SKM-1 (cell line): ENCODE data around the gene ELN.

Source experiments
- DNase-seq: peaks from one replicate; lab custom pipeline; 2025; ENCODE audit not compliant: unreplicated experiment; lab: John Stamatoyannopoulos, UW

ELN gene

GRCh38 chr7:74059681-74060588 is 32.0 kb downstream of the ELN start:
- no peak for DNase-seq

- DNase-seq, result no peak
Observed at GRCh38 chr7:74061840-74062539, 34.0 kb downstream of the ELN start.

- no peak for DNase-seq
Observed at GRCh38 chr7:74063223-74063641, 35.3 kb downstream of the ELN start.

- no peak for DNase-seq
Observed at GRCh38 chr7:74063646-74064045, 35.7 kb downstream of the ELN start.

GRCh38 chr7:74064696-74065095 is 36.7 kb downstream of the ELN start:
- DNase-seq, result no peak

- DNase-seq, result no peak
Observed at GRCh38 chr7:74066626-74067025, 38.7 kb downstream of the ELN start.

DNA sequence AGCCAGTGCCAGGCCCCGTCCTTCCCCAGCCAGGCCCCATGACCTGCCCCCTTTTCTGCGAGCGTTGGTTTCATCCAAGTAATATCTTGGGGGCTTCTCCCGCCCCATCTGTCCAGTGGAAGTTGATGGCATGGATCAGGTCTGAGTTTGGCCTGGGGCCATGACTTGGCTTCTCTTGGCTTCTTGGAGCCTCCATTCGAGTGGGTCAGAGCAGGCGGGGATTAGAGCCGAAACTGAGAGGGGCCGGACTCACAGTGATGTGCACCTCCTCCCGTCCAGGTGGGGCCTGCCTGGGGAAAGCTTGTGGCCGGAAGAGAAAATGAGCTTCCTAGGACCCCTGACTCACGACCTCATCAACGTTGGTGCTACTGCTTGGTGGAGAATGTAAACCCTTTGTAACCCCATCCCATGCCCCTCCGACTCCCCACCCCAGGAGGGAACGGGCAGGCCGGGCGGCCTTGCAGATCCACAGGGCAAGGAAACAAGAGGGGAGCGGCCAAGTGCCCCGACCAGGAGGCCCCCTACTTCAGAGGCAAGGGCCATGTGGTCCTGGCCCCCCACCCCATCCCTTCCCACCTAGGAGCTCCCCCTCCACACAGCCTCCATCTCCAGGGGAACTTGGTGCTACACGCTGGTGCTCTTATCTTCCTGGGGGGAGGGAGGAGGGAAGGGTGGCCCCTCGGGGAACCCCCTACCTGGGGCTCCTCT is 40.6 kb downstream of the ELN start:
- DNase-seq, result no peak

GRCh38 chr7:74069086-74069541 is 41.1 kb downstream of the ELN start:
- no peak for DNase-seq

DNA sequence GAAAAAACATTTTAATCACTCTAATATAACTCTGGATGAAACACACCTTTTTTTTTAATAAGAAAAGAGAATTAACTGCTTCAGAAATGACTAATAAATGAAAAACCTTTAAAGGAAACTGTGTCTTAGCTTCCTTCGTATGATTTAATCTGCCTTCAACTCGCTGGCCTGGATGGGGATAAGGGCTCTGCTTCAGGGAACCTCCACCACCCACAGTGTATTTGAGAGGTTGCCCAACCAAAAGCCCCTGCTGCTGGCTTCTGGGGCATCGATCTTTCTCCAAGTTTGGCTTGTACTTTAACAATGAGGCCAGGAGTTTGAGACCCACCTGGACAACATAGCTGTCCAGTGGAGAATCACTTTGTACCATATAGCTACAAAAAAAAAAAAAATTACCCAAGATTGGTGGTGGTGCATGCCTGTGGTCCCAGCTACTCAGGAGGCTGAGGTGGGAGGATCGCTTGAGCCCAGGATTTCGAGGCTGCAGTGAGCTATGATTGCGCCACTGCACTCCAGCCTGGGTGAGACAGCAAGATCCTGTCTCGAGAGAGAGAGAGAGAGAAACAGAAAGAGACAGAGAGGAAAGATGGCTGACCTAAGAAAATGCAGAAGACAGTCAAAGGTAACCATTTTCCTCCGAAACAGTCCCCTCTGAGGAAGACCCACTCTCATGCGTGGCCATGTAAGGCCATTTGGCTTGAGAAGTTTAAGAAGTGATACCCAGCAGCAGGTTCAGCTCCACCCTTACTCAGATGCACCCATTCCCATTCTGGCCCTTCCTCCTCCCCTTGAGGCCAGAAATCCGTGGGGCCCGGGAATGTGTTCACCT is 42.0 kb downstream of the ELN start:
- no peak for DNase-seq

DNA sequence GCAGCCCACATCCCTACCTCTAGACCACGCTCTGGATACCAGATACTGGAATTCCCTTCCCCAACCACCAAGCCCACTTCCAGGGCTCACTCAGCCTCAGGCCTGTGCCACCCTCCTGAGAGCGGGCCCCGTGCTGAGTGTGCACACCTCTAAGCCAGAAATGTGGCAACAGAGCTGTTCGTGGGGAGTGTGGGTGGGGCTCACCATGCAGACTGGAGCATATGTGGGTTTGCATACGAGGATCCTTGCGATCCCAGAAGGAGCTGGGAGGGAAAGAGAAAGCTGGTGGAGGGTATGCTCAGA is 42.6 kb downstream of the ELN start:
- no peak for DNase-seq

DNA sequence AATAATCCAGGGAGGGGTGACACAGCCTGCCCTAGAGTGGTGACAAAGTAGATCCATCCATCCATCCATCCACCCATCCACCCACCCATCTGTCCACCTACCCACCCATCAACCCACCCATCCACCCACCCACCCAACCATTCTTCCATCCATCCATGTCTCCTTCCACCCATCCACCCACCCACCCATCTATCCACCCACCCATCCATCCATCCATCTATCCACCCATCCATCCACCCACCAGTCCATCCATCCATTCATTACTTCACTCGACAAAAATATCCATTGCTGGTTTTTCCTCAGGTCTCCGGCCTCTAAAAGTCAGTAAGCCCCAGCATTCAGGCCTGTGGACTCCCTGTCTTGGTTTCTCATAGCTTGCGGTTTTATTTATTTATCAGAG is 43.1 kb downstream of the ELN start:
- DNase-seq, result no peak

GRCh38 chr7:74074770-74075169 is 46.8 kb downstream of the ELN start:
- no peak for DNase-seq

GRCh38 chr7:74078461-74078860 is 50.5 kb downstream of the ELN start:
- DNase-seq, result no peak

GRCh38 chr7:74082770-74083116 is 54.8 kb downstream of the ELN start:
- no peak for DNase-seq

GRCh38 chr7:74083117-74083876 is 55.3 kb downstream of the ELN start, which contains the start of gene LIMK1:
TSS of gene LIMK1 (plus strand) at chr7:74083804. CDS start at chr7:74083991, 187 bp downstream.
- peak; percentile 50 for DNase-seq

GRCh38 chr7:74083928-74084721 is 56.2 kb downstream of the ELN start:
- no peak for DNase-seq

- DNase-seq, result no peak
Observed at GRCh38 chr7:74084722-74085578, 57.0 kb downstream of the ELN start.

DNA sequence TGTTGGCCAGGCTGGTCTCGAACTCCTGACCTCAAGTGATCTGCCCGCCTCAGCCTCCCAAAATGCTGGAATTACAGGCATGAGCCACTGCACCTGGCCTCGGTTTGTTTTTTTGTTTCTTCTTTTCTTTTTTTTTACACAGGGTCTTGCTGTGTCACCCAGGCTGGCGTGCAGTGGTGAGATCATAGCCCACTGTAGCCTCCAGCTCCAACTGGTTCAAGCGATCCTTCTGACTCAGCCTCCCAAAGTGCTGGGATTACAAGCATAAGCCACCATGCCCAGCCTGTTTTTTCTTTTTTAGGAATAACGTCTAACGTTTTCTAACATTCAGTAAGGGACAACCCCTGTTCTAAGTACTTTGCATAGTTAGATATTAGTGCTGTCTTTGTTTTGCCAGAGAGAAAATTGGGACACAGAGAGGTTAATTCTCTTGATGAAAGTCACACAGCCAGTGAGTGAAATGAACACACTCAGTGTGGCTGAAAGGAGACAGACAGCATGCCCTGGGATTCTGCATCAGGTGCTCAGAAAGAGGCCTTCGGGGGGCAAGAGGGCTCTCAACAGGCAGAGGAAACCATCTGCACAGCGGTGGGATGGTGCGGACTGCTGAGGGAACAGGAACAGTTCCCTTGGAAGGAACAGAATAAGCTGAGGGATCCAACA is 59.9 kb downstream of the ELN start:
- no peak for DNase-seq
